Vagina (tissue), 2 donors: ENCODE data around the gene NR3C2. TPM values are rescaled to one million over a fixed set of nuclear protein-coding genes. Genes with fewer than 3 reads are reported as not detected.
"Not testable (repeated sequence)": the region's sequence is repeated elsewhere in the genome, so short reads cannot be mapped to it uniquely, and the experiment has no call there.

Experiments
- DNase-seq, 2 donors: peaks; one replicate each; pipeline ENCODE4 v3.0.0-alpha.2; 2017; ENCODE audit errors: extremely low spot score in 2 of 2
- H3K27ac ChIP-seq: fragments of 200-600 bp; sonication (generic); one replicate; pipeline ENCODE4 v1.5.1; 2019
- H3K27me3 ChIP-seq: fragments of 200-600 bp; sonication (generic); one replicate; pipeline ENCODE4 v1.5.1; 2019
- H3K36me3 ChIP-seq, 2 donors: fragments of 200-600 bp; sonication (generic); one replicate each; pipeline ENCODE4 v1.5.1; 2017 to 2019
- H3K4me1 ChIP-seq: fragments of 200-600 bp; sonication (generic); one replicate; pipeline ENCODE4 v1.5.1; 2019
- H3K4me3 ChIP-seq, 2 donors: fragments of 200-600 bp; sonication (generic); 1 replicate in 1 of 2; 2 replicates in 1 of 2; pipeline ENCODE4 v1.5.1; 2016 to 2019
- H3K9me3 ChIP-seq: fragments of 200-600 bp; sonication (generic); one replicate; pipeline ENCODE4 v1.5.1; 2019
- CTCF ChIP-seq, 3 experiments: fragments of 450-650 bp in 2 of 3; fragments of 200-600 bp in 1 of 3; sonication (generic) in 1 of 3; IDR thresholded peaks; one replicate each; pipeline ENCODE4 v1.5.1; 2017 to 2019; ENCODE audit warnings: antibody characterized with exemption in 3 of 3, mild to moderate bottlenecking in 2 of 3, moderate library complexity in 2 of 3
- POLR2A ChIP-seq, 2 donors: fragments of 450-650 bp; IDR thresholded peaks; one replicate each; pipeline ENCODE4 v1.6.1; 2017; ENCODE audit warnings: antibody characterized with exemption in 2 of 2, mild to moderate bottlenecking in 2 of 2, moderate library complexity in 2 of 2
- POLR2AphosphoS5 ChIP-seq, 2 donors: sonication (generic); formaldehyde crosslinking; IDR thresholded peaks; one replicate each; pipeline ENCODE4 v1.9.0; 2017; ENCODE audit warnings: antibody characterized with exemption in 2 of 2, mild to moderate bottlenecking in 2 of 2, low read depth in 1 of 2; ENCODE audit not compliant: insufficient read depth in 1 of 2
- intact Hi-C: fragments of 100-400 bp; cut with DNase I; formaldehyde crosslinking; loops from one replicate; pipeline ENCODE4 v1.15.1; 2023
- total RNA-seq: library from RNA; depleted of rRNA; stranded (reverse); fragments of >200 nt; gene quantifications from one replicate; pipeline ENCODE4 v1.2.3, GENCODE V29; 2016

The NR3C2 gene
- total RNA-seq, 1 donor from 2014 or later = 9.6 TPM

- peaks cover 4% of the 10 kb centered on the region for H3K4me1 ChIP-seq
- no peak overlapping the region for H3K27ac ChIP-seq
- TF ChIP-seq POLR2AphosphoS5 (IDR thresholded peaks at IDR 0.05; ENCODE audit: insufficient read depth in 1 of 2, low read depth in 1 of 2) = no peak
- TF ChIP-seq CTCF (IDR thresholded peaks at IDR 0.05) = no peak
- no peak for TF ChIP-seq POLR2A (IDR thresholded peaks at IDR 0.05)
- no peaks in the 10 kb centered on the region for H3K36me3 ChIP-seq
- no peaks in the 10 kb centered on the region for H3K9me3 ChIP-seq
- DNase-seq = no peak
- intact Hi-C loops = no loop called here
- no peaks in the 10 kb centered on the region for H3K27me3 ChIP-seq
- H3K4me3 ChIP-seq = no peak overlapping the region
Observed at GRCh38 chr4:148330161-148330560, 112.1 kb downstream of the NR3C2 start.

- DNase-seq = no peak
- Histone ChIP-seq H3K9me3 (no peaks in the 10 kb centered on the region), H3K36me3 (no peaks in the 10 kb centered on the region), H3K4me1 (peaks cover 4% of the 10 kb centered on the region), H3K27me3 (no peaks in the 10 kb centered on the region), H3K27ac (no peak overlapping the region), H3K4me3 (no peak overlapping the region)
- TF ChIP-seq POLR2A (IDR thresholded peaks at IDR 0.05) (no peak), POLR2AphosphoS5 (IDR thresholded peaks at IDR 0.05; ENCODE audit: insufficient read depth in 1 of 2, low read depth in 1 of 2) (no peak), CTCF (IDR thresholded peaks at IDR 0.05) (no peak)
- intact Hi-C loops = no loop called here
Observed at GRCh38 chr4:148329751-148330150, 112.5 kb downstream of the NR3C2 start.

GRCh38 chr4:148327683-148328082 is 114.5 kb downstream of the NR3C2 start:
- intact Hi-C loops = no loop called here
- DNase-seq = no peak
- no peak for TF ChIP-seq POLR2AphosphoS5 (IDR thresholded peaks at IDR 0.05; ENCODE audit: insufficient read depth in 1 of 2, low read depth in 1 of 2)
- TF ChIP-seq POLR2A (IDR thresholded peaks at IDR 0.05) = no peak
- no peak for TF ChIP-seq CTCF (IDR thresholded peaks at IDR 0.05)

GRCh38 chr4:148323316-148323715 is 118.9 kb downstream of the NR3C2 start:
- H3K36me3 ChIP-seq, H3K4me1 ChIP-seq, H3K27ac ChIP-seq, intact Hi-C loops, H3K9me3 ChIP-seq, H3K4me3 ChIP-seq, DNase-seq, H3K27me3 ChIP-seq: not testable (repeated sequence)

More at GRCh38 chr4:148327683-148328082, 114.5 kb downstream of the NR3C2 start:
- no peaks in the 10 kb centered on the region for H3K9me3 ChIP-seq
- H3K4me1 ChIP-seq = peaks cover 4% of the 10 kb centered on the region
- no peaks in the 10 kb centered on the region for H3K27me3 ChIP-seq
- H3K36me3 ChIP-seq = no peaks in the 10 kb centered on the region
- H3K4me3 ChIP-seq = no peak overlapping the region
- H3K27ac ChIP-seq = no peak overlapping the region

GRCh38 chr4:148315049-148315448 is 127.2 kb downstream of the NR3C2 start:
- intact Hi-C loops = no loop called here
- TF ChIP-seq POLR2AphosphoS5 (IDR thresholded peaks at IDR 0.05; ENCODE audit: insufficient read depth in 1 of 2, low read depth in 1 of 2) (no peak), POLR2A (IDR thresholded peaks at IDR 0.05) (no peak), CTCF (IDR thresholded peaks at IDR 0.05) (no peak)
- Histone ChIP-seq H3K27me3 (no peaks in the 10 kb centered on the region), H3K4me1 (peaks cover 13% of the 10 kb centered on the region), H3K36me3 (no peaks in the 10 kb centered on the region), H3K4me3 (no peak overlapping the region), H3K27ac (no peak overlapping the region), H3K9me3 (no peaks in the 10 kb centered on the region)
- DNase-seq = no peak
